ENCODE data around the gene WDR18. TPM values are rescaled to one million over a fixed set of nuclear protein-coding genes. Genes with fewer than 3 reads are reported as not detected.

The WDR18 gene
- total RNA-seq, 1 experiment from 2014 or later: 44.0 TPM

GRCh38 chr19:1039646-1040475 is 55.7 kb downstream of the WDR18 start, which contains the start of gene ABCA7:
ABCA7 (plus strand) TSS chr19:1040107; CDS start chr19:1041362, 1,255 bp downstream.
- in situ Hi-C loops (cut with HindIII; ENCODE audit: low pct_unique_long_range_greater_than_20kb, low sequenced_read_pairs) (no loop called here), intact Hi-C loops (cut with micrococcal nuclease; ENCODE audit: unreplicated experiment) (no loop called here)
- Histone ChIP-seq H3K27me3 (ENCODE audit: control insufficient read depth, insufficient read depth, low read length) (no peaks in the 10 kb centered on the region), H3K27ac (ENCODE audit: low read length) (peak within 1 kb of the TSS; percentile 84), H3K4me3 (ENCODE audit: low read depth in 2 of 2, low read length in 2 of 2) (peak within 1 kb of the TSS; percentile 63 to 82), H3K36me3 (ENCODE audit: control insufficient read depth, insufficient read depth, low read length) (peaks cover 6% of the 10 kb centered on the region; the same call in 1 of the 2 replicates), H3K9me3 (ENCODE audit: control insufficient read depth, insufficient read depth, low read depth, low read length) (no peaks in the 10 kb centered on the region), H3K4me1 (ENCODE audit: control insufficient read depth, insufficient read depth, low read length) (peaks cover 19% of the 10 kb centered on the region)
- DNase-seq (ENCODE audit: low read depth, low spot score): peak; percentile 78
- POLR2A ChIA-PET: interaction anchor here (0.5 to 0.6 kb wide), 2 partner anchors 10 to 11 kb away, joined by 5 to 9 read pairs; no protein-coding TSS in a partner anchor
- CTCF ChIA-PET: no interaction called here
- peak; percentile 85 for ATAC-seq
- no TSS peak for BruUV-seq (replicated peaks)
- TF ChIP-seq POLR2AphosphoS5 (IDR thresholded peaks at IDR 0.05; ENCODE audit: low read depth, low read length): peak; percentile 79
- 0 out of 4 replicates have a peak, but pooled peaks of 1 of the 2 experiments have one; percentile 18 for TF ChIP-seq REST (IDR thresholded peaks at IDR 0.05; ENCODE audit: insufficient read depth in 1 of 2, low read depth in 2 of 2, low read length in 1 of 2)
- no peak for TF ChIP-seq CTCF (IDR thresholded peaks at IDR 0.05)
- 0 out of 2 replicates have a peak, but pooled peaks have one; percentile 20 for TF ChIP-seq TCF7L2 (IDR thresholded peaks at IDR 0.05; ENCODE audit: low read depth, low read length)
- TF ChIP-seq SIN3A (IDR thresholded peaks at IDR 0.05; ENCODE audit: borderline replicate concordance, insufficient read depth, low read depth, low read length): peak; percentile 66; the same call in 1 of the 2 replicates

- ChIA-PET CTCF (interaction anchor here (0.6 kb wide), 1 partner anchor 239 kb away, joined by 3 read pairs; no protein-coding TSS in a partner anchor), POLR2A (interaction anchor here (0.5 kb wide), 2 partner anchors 11 to 12 kb away, joined by 5 read pairs; no protein-coding TSS in a partner anchor)
- H3K27me3 ChIP-seq (ENCODE audit: control insufficient read depth, insufficient read depth, low read length): no peaks in the 10 kb centered on the region
- peak overlapping the region; percentile 92 for H3K27ac ChIP-seq (ENCODE audit: low read length)
- H3K4me1 ChIP-seq (ENCODE audit: control insufficient read depth, insufficient read depth, low read length): peaks cover 19% of the 10 kb centered on the region
- DNase-seq (ENCODE audit: low read depth, low spot score) (peak; percentile 79), ATAC-seq (peak; percentile 69)
- peaks cover 6% of the 10 kb centered on the region; the same call in 1 of the 2 replicates for H3K36me3 ChIP-seq (ENCODE audit: control insufficient read depth, insufficient read depth, low read length)
- H3K4me3 ChIP-seq (ENCODE audit: low read depth in 2 of 2, low read length in 2 of 2): peak overlapping the region; percentile 63 to 82
- TF ChIP-seq POLR2AphosphoS5 (IDR thresholded peaks at IDR 0.05; ENCODE audit: low read depth, low read length): no peak
- no peak for TF ChIP-seq REST (IDR thresholded peaks at IDR 0.05; ENCODE audit: insufficient read depth in 1 of 2, low read depth in 2 of 2, low read length in 1 of 2)
- no peak for TF ChIP-seq TCF7L2 (IDR thresholded peaks at IDR 0.05; ENCODE audit: low read depth, low read length)
- no peak for TF ChIP-seq CTCF (IDR thresholded peaks at IDR 0.05)
- in situ Hi-C loops (cut with HindIII; ENCODE audit: low pct_unique_long_range_greater_than_20kb, low sequenced_read_pairs): no loop called here
- H3K9me3 ChIP-seq (ENCODE audit: control insufficient read depth, insufficient read depth, low read depth, low read length): no peaks in the 10 kb centered on the region
- intact Hi-C loops (cut with micrococcal nuclease; ENCODE audit: unreplicated experiment): no loop called here
- no TSS peak for BruUV-seq (replicated peaks)
Observed at GRCh38 chr19:1040476-1041271, 56.5 kb downstream of the WDR18 start.
